HepG2 (cell line): ENCODE data around the gene KAT7. TPM values are rescaled to one million over a fixed set of nuclear protein-coding genes. Genes with fewer than 3 reads are reported as not detected.

ENCODE experiments used
- ATAC-seq: fragments of 200-7000 bp; cut with Tn5 transposase; 3 replicates; pipeline ENCODE4 v1.9.1; 2020; ENCODE audit warnings: mild to moderate bottlenecking, moderate library complexity
- BruUV-seq: library from RNA; stranded (reverse); fragments of 400-500 nt; replicated peaks from 2 replicates; lab custom pipeline; 2021; lab: Mats Ljungman, UMichigan
- CTCF ChIA-PET: fragments of 300-600 bp; formaldehyde crosslinking; extraction: SDS; loops from one replicate; lab custom pipeline; 2021; ENCODE audit warnings: low total read pairs, inconsistent platforms, low intra/inter-chr PET ratio; lab: Yijun Ruan, JAX
- POLR2A ChIA-PET: fragments of 350-600 bp; sonication (Branson Sonifier 250); formaldehyde crosslinking; loops from one replicate; lab custom pipeline; 2020; ENCODE audit warnings: antibody characterized with exemption, inconsistent platforms; lab: Yijun Ruan, JAX
- DNase-seq: peaks from one replicate; pipeline ENCODE4 v3.0.0-alpha.2; 2015; ENCODE audit warnings: low spot score
- FAIRE-seq: peaks from 3 replicates; lab custom pipeline; 2011; peaks lifted over from hg19 to GRCh38; lab: Jason Lieb, UNC
- H2AFZ ChIP-seq: one replicate; pipeline ENCODE4 v1.6.1; 2011; ENCODE audit warnings: low read length, inconsistent platforms
- H3K27ac ChIP-seq: fragments of 300-600 bp; 3 replicates; pipeline ENCODE4 v1.8.0; 2011; ENCODE audit warnings: mixed run types, mild to moderate bottlenecking, mixed read lengths, low read length, inconsistent platforms; ENCODE audit not compliant: insufficient read depth; ENCODE audit errors: extremely low read length
- H3K27me3 ChIP-seq, 2 experiments: fragments of 200-600 bp in 1 of 2; 2 replicates in 1 of 2; 3 replicates in 1 of 2; pipeline versions ENCODE4 v1.6.0 to v1.8.0; 2011; ENCODE audit warnings: low read length in 2 of 2, mild to moderate bottlenecking in 2 of 2, moderate library complexity in 2 of 2, inconsistent platforms in 1 of 2; ENCODE audit not compliant: insufficient read depth in 2 of 2, control insufficient read depth in 1 of 2
- H3K36me3 ChIP-seq, 2 experiments: fragments of 200-600 bp in 1 of 2; replicated peaks in 1 of 2; 2 replicates in 1 of 2; 3 replicates in 1 of 2; pipeline versions ENCODE4 v1.5.1 to v1.8.0; 2011; ENCODE audit warnings: low read length in 2 of 2, inconsistent platforms in 1 of 2; ENCODE audit not compliant: insufficient read depth in 2 of 2, control insufficient read depth in 1 of 2
- H3K4me1 ChIP-seq: 2 replicates; pipeline ENCODE4 v1.5.1; 2012; ENCODE audit warnings: low read length, inconsistent platforms; ENCODE audit not compliant: insufficient read depth
- H3K4me2 ChIP-seq: 2 replicates; pipeline ENCODE4 v1.6.0; 2011; ENCODE audit warnings: low read depth, low read length, inconsistent platforms
- H3K4me3 ChIP-seq, 3 experiments: fragments of 200-600 bp in 1 of 3; sonication (generic), shearing (Covaris generic) in 1 of 3; replicated peaks in 1 of 3; 2 replicates each; pipeline ENCODE4 v1.5.1; 2011 to 2016; ENCODE audit warnings: low read length in 3 of 3, inconsistent platforms in 2 of 3, low read depth in 2 of 3, mild to moderate bottlenecking in 2 of 3, control low read depth in 1 of 3, mixed read lengths in 1 of 3; ENCODE audit not compliant: insufficient read depth in 1 of 3
- H3K79me2 ChIP-seq: one replicate; pipeline ENCODE4 v1.6.1; 2011; ENCODE audit warnings: low read length, inconsistent platforms; ENCODE audit not compliant: insufficient read depth
- H3K9ac ChIP-seq: 2 replicates; pipeline ENCODE4 v1.6.0; 2011; ENCODE audit warnings: mild to moderate bottlenecking, low read depth, low read length, inconsistent platforms; ENCODE audit not compliant: insufficient read depth
- H3K9me3 ChIP-seq: 2 replicates; pipeline ENCODE4 v1.5.1; 2012; ENCODE audit warnings: mild to moderate bottlenecking, low read length
- H4K20me1 ChIP-seq: 2 replicates; pipeline ENCODE4 v1.6.0; 2011; ENCODE audit warnings: inconsistent platforms, mild to moderate bottlenecking, low read length, moderate library complexity; ENCODE audit not compliant: insufficient read depth
- CCAR2 ChIP-seq: fragments of 200-400 bp; formaldehyde crosslinking; optimal IDR thresholded peaks from 2 replicates; pipeline ENCODE3; 2018; ENCODE audit warnings: low read depth, mild to moderate bottlenecking, low read length, moderate library complexity
- FOSL1 ChIP-seq: sonication (generic); formaldehyde crosslinking; IDR thresholded peaks from 2 replicates; pipeline ENCODE4 v1.9.0; 2021; ENCODE audit warnings: missing genetic modification reagents, borderline replicate concordance
- HDAC6 ChIP-seq: fragments of 200-600 bp; sonication (generic); IDR thresholded peaks from 2 replicates; pipeline ENCODE4 v1.7.0; 2017; ENCODE audit warnings: mild to moderate bottlenecking, antibody characterized with exemption, low read length, low read depth
- KMT2A ChIP-seq: sonication (generic); formaldehyde crosslinking; IDR thresholded peaks from 2 replicates; pipeline ENCODE4 v1.4.0; 2020; ENCODE audit warnings: missing genetic modification reagents
- MBD4 ChIP-seq: IDR thresholded peaks from 2 replicates; pipeline ENCODE4 v1.6.1; 2012; ENCODE audit warnings: low read length, inconsistent platforms, borderline replicate concordance
- NFATC3 ChIP-seq: sonication (generic); formaldehyde crosslinking; IDR thresholded peaks from 2 replicates; pipeline ENCODE4 v1.5.1; 2020; ENCODE audit warnings: mild to moderate bottlenecking, missing genetic modification reagents
- SMARCE1 ChIP-seq: fragments of 450-650 bp; IDR thresholded peaks from 2 replicates; pipeline ENCODE4 v1.6.1; 2017; ENCODE audit warnings: borderline replicate concordance
- TCF12 ChIP-seq, 2 experiments: fragments of 450-650 bp in 1 of 2; sonication (generic) in 1 of 2; formaldehyde crosslinking in 1 of 2; IDR thresholded peaks; 2 replicates each; pipeline versions ENCODE4 v1.6.1 to v1.8.0; 2017 to 2022; ENCODE audit warnings: antibody characterized with exemption in 1 of 2, mild to moderate bottlenecking in 1 of 2, missing genetic modification reagents in 1 of 2, moderate library complexity in 1 of 2
- ZBTB8A ChIP-seq: sonication (generic); formaldehyde crosslinking; IDR thresholded peaks from 2 replicates; pipeline ENCODE4 v1.4.0; 2020; ENCODE audit warnings: mild to moderate bottlenecking, low read depth, missing genetic modification reagents, borderline replicate concordance
- ZNF225 ChIP-seq: sonication (generic); formaldehyde crosslinking; IDR thresholded peaks from 2 replicates; pipeline ENCODE4 v1.4.0; 2020; ENCODE audit warnings: mild to moderate bottlenecking, missing genetic modification reagents
- ZNF296 ChIP-seq: sonication (generic); formaldehyde crosslinking; conservative IDR thresholded peaks from 2 replicates; pipeline ENCODE4 v1.5.0; 2020; ENCODE audit warnings: mild to moderate bottlenecking, missing genetic modification reagents
- ZNF430 ChIP-seq: sonication (generic); formaldehyde crosslinking; IDR thresholded peaks from 2 replicates; pipeline ENCODE4 v1.9.0; 2021; ENCODE audit warnings: mild to moderate bottlenecking, missing genetic modification reagents
- ZNF564 ChIP-seq: sonication (generic); formaldehyde crosslinking; IDR thresholded peaks from 2 replicates; pipeline ENCODE4 v1.8.1; 2023; ENCODE audit warnings: mild to moderate bottlenecking, missing genetic modification reagents
- ZNF577 ChIP-seq: sonication (generic); formaldehyde crosslinking; IDR thresholded peaks from 2 replicates; pipeline ENCODE4 v1.4.0; 2020; ENCODE audit warnings: mild to moderate bottlenecking, low read depth, missing genetic modification reagents, borderline replicate concordance
- WGBS: methylation state at CpG from one replicate; pipeline ENCODE4 v1.1.6; 2017; ENCODE audit warnings: low lambda C conversion rate; 5-methylcytosine and 5-hydroxymethylcytosine counted together
- in situ Hi-C: cut with HindIII; loops from 2 replicates; pipeline ENCODE4 v1.10.0; 2017; ENCODE audit warnings: low pct_unique_long_range_greater_than_20kb; ENCODE audit not compliant: extremely low pct_ligation_motif_present
- intact Hi-C: fragments of 100-400 bp; cut with micrococcal nuclease; formaldehyde crosslinking; loops from one replicate; pipeline ENCODE4 v1.10.0; 2022; ENCODE audit not compliant: unreplicated experiment
- polyA plus RNA-seq, 8 experiments: library from polyadenylated mRNA; depleted of rRNA in 3 of 8; stranded (reverse) in 7 of 8; unstranded in 1 of 8; fragments of >200 nt; fragmentation: Illumina TruSeq in 4 of 8; extraction: Trizol in 4 of 8; gene quantifications; 2 replicates each; pipeline versions ENCODE4 v1.2.1 to v1.2.3, GENCODE V29; 2011 to 2016; ENCODE audit warnings: low read depth in 4 of 8, missing spikeins in 1 of 8, mixed read lengths in 1 of 8; ENCODE audit not compliant: insufficient read depth in 1 of 8
- total RNA-seq, 5 experiments: library from RNA; depleted of rRNA; stranded (reverse); fragments of >200 nt; fragmentation: Illumina TruSeq; extraction: Trizol; gene quantifications; 2 replicates each; pipeline ENCODE4 v1.2.3, GENCODE V29; 2016; ENCODE audit warnings: low read depth in 1 of 5
- TF ChIP-seq, protein P1 (sequence below): sonication (generic); formaldehyde crosslinking; IDR thresholded peaks from 2 replicates; pipeline ENCODE4 v1.4.0; 2020; ENCODE audit warnings: mild to moderate bottlenecking, missing genetic modification reagents
- TF ChIP-seq, protein P2 (sequence below): sonication (generic); formaldehyde crosslinking; IDR thresholded peaks from 2 replicates; pipeline ENCODE4 v1.4.0; 2020; ENCODE audit warnings: missing genetic modification reagents, borderline replicate concordance
- TF ChIP-seq, protein P3 (sequence below): sonication (generic); formaldehyde crosslinking; IDR thresholded peaks from 2 replicates; pipeline ENCODE4 v1.8.1; 2023; ENCODE audit warnings: missing genetic modification reagents, mild to moderate bottlenecking, borderline replicate concordance
- TF ChIP-seq, protein P4 (sequence below): sonication (generic); formaldehyde crosslinking; IDR thresholded peaks from 2 replicates; pipeline ENCODE4 v1.4.0; 2020; ENCODE audit warnings: missing genetic modification reagents
- TF ChIP-seq, protein P5 (sequence below): sonication (generic); formaldehyde crosslinking; IDR thresholded peaks from 2 replicates; pipeline ENCODE4 v1.5.0; 2020; ENCODE audit warnings: mild to moderate bottlenecking, missing genetic modification reagents, moderate library complexity

The KAT7 gene
- total and polyA plus RNA-seq, 2 of the 13 experiments (the other 11 are each of a cell fraction or from before 2014, with no cell fraction given) = 21.2 to 39.2 TPM

DNA sequence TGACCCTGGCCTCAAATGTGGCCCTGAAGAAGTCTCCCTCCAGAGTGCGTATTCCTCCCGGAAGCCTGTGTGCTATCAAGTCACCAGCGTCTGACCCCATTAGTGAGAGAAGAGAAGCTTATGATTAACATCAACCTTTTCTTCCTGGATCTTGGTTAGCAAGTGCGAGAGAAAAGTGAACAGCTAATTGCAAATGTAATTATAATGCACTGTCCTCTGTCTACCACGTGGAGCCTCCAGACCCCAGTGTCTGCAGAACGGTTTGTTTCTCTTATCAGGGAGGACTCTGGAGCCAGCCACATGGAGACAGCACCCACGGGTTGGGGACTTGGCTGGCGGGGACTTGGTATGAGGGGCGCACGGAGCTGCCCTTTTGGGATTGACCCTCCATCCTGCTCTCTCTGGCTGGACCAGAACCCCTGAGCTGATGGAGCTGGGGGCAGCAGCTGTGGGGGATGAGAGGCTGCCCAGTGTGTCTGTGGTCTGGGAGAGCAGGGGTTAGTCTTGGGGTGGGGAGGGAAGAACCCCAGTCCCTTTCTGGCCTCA is 65.1 kb downstream of the KAT7 start:
- Histone ChIP-seq H3K4me2 (no peak overlapping the region), H3K9me3 (no peaks in the 10 kb centered on the region), H3K27me3 (peaks cover 4 to 40% of the 10 kb centered on the region in 2 experiments; a peak in 4 of 5 replicates), H3K36me3 (no peaks in the 10 kb centered on the region), H2AFZ (no peak overlapping the region), H3K4me1 (peaks cover 24% of the 10 kb centered on the region)
- no TSS peak for BruUV-seq
- no peak for DNase-seq
- TF ChIP-seq ZBTB8A (no peak), TCF12 (IDR thresholded peaks at IDR 0.05) (no peak), TCF12 (CRISPR knock-in tag; IDR thresholded peaks at IDR 0.05) (no peak), MBD4 (no peak), FOSL1 (CRISPR knock-in tag) (no peak), NFATC3 (CRISPR knock-in tag) (no peak), CCAR2 (no peak), HDAC6 (no peak), KMT2A (CRISPR knock-in tag) (no peak), ZNF430 (no peak), ZNF564 (no peak), ZNF225 (CRISPR knock-in tag) (no peak), ZNF577 (CRISPR knock-in tag) (no peak), SMARCE1 (no peak), ZNF296 (CRISPR knock-in tag) (no peak)
- TF ChIP-seq, protein P1, sequence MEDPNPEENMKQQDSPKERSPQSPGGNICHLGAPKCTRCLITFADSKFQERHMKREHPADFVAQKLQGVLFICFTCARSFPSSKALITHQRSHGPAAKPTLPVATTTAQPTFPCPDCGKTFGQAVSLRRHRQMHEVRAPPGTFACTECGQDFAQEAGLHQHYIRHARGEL (CRISPR knock-in tag) = no peak
- TF ChIP-seq, protein P2, sequence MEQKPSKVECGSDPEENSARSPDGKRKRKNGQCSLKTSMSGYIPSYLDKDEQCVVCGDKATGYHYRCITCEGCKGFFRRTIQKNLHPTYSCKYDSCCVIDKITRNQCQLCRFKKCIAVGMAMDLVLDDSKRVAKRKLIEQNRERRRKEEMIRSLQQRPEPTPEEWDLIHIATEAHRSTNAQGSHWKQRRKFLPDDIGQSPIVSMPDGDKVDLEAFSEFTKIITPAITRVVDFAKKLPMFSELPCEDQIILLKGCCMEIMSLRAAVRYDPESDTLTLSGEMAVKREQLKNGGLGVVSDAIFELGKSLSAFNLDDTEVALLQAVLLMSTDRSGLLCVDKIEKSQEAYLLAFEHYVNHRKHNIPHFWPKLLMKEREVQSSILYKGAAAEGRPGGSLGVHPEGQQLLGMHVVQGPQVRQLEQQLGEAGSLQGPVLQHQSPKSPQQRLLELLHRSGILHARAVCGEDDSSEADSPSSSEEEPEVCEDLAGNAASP (CRISPR knock-in tag) = no peak
- TF ChIP-seq, protein P3, sequence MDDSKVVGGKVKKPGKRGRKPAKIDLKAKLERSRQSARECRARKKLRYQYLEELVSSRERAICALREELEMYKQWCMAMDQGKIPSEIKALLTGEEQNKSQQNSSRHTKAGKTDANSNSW = no peak
- TF ChIP-seq, protein P4, sequence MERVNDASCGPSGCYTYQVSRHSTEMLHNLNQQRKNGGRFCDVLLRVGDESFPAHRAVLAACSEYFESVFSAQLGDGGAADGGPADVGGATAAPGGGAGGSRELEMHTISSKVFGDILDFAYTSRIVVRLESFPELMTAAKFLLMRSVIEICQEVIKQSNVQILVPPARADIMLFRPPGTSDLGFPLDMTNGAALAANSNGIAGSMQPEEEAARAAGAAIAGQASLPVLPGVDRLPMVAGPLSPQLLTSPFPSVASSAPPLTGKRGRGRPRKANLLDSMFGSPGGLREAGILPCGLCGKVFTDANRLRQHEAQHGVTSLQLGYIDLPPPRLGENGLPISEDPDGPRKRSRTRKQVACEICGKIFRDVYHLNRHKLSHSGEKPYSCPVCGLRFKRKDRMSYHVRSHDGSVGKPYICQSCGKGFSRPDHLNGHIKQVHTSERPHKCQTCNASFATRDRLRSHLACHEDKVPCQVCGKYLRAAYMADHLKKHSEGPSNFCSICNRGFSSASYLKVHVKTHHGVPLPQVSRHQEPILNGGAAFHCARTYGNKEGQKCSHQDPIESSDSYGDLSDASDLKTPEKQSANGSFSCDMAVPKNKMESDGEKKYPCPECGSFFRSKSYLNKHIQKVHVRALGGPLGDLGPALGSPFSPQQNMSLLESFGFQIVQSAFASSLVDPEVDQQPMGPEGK (CRISPR knock-in tag) = no peak
- TF ChIP-seq, protein P5, sequence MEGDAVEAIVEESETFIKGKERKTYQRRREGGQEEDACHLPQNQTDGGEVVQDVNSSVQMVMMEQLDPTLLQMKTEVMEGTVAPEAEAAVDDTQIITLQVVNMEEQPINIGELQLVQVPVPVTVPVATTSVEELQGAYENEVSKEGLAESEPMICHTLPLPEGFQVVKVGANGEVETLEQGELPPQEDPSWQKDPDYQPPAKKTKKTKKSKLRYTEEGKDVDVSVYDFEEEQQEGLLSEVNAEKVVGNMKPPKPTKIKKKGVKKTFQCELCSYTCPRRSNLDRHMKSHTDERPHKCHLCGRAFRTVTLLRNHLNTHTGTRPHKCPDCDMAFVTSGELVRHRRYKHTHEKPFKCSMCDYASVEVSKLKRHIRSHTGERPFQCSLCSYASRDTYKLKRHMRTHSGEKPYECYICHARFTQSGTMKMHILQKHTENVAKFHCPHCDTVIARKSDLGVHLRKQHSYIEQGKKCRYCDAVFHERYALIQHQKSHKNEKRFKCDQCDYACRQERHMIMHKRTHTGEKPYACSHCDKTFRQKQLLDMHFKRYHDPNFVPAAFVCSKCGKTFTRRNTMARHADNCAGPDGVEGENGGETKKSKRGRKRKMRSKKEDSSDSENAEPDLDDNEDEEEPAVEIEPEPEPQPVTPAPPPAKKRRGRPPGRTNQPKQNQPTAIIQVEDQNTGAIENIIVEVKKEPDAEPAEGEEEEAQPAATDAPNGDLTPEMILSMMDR (CRISPR knock-in tag) = no peak
- TF ChIP-seq, all 625 proteins: peak for 0
- no peak overlapping the region for H3K4me3 ChIP-seq
- in situ Hi-C loops (no loop called here), intact Hi-C loops (loop anchor here (2.0 to 10.0 kb wide), 2 partner anchors 147 to 289 kb away; partner anchors contain the start of gene SLC35B1)
- CTCF ChIA-PET = no interaction called here
- no peak overlapping the region for H3K27ac ChIP-seq
- no peak for FAIRE-seq
- ATAC-seq = no peak
- H3K9ac ChIP-seq = no peak overlapping the region
- POLR2A ChIA-PET = no interaction called here
- 38% methylated on average over 7 of the region's 10 CpGs for WGBS
- H4K20me1 ChIP-seq = no peaks in the 10 kb centered on the region
- no peaks in the 10 kb centered on the region for H3K79me2 ChIP-seq
